Panc1 (cell line): ENCODE measurements around the gene GRIK4. TPM values are rescaled to one million over a fixed set of nuclear protein-coding genes. Genes with fewer than 3 reads are reported as not detected.

Experiments used
- ATAC-seq: fragments of 200-7000 bp; cut with Tn5 transposase; 2 replicates; pipeline ENCODE4 v1.9.1; 2020; ENCODE audit warnings: mild to moderate bottlenecking, moderate library complexity
- BruUV-seq: library from RNA; stranded (reverse); fragments of 400-500 nt; replicated peaks from 2 replicates; lab custom pipeline; 2021; lab: Mats Ljungman, UMichigan
- CTCF ChIA-PET: fragments of 300-600 bp; sonication (Branson Sonifier 250); formaldehyde crosslinking; loops from one replicate; lab custom pipeline; 2022; ENCODE audit warnings: antibody characterized with exemption; lab: Charles Lee
- POLR2A ChIA-PET: fragments of 300-600 bp; sonication (Branson Sonifier 250); formaldehyde crosslinking; loops from one replicate; lab custom pipeline; 2022; ENCODE audit warnings: antibody characterized with exemption; lab: Charles Lee
- DNase-seq: peaks from one replicate; pipeline ENCODE4 v3.0.0-alpha.2; 2010; ENCODE audit warnings: low read depth, low spot score
- H3K27ac ChIP-seq: 2 replicates; pipeline ENCODE4 v1.5.1; 2011; ENCODE audit warnings: mild to moderate bottlenecking, low read length, inconsistent platforms
- H3K27me3 ChIP-seq: fragments of 200-500 bp; sonication (Bioruptor generic); 2 replicates; pipeline ENCODE4 v1.6.0; 2014; ENCODE audit warnings: low read length, inconsistent platforms; ENCODE audit not compliant: control insufficient read depth, insufficient read depth
- H3K36me3 ChIP-seq: fragments of 200-500 bp; sonication (Bioruptor generic); 2 replicates; pipeline ENCODE4 v1.5.1; 2014; ENCODE audit warnings: inconsistent platforms, mild to moderate bottlenecking, low read length, moderate library complexity; ENCODE audit not compliant: control insufficient read depth, insufficient read depth
- H3K4me1 ChIP-seq: 2 replicates; pipeline ENCODE4 v1.5.1; 2011; ENCODE audit warnings: inconsistent platforms, mild to moderate bottlenecking, low read length, moderate library complexity; ENCODE audit not compliant: control insufficient read depth, insufficient read depth
- H3K4me3 ChIP-seq, 2 experiments: 2 replicates each; pipeline ENCODE4 v1.5.1; 2011 to 2012; ENCODE audit warnings: low read depth in 2 of 2, low read length in 2 of 2, mild to moderate bottlenecking in 2 of 2, inconsistent platforms in 1 of 2, moderate library complexity in 1 of 2
- H3K9me3 ChIP-seq: fragments of 200-500 bp; sonication (Bioruptor generic); 2 replicates; pipeline ENCODE4 v1.5.1; 2014; ENCODE audit warnings: low read depth, mild to moderate bottlenecking, inconsistent platforms, low read length, moderate library complexity; ENCODE audit not compliant: control insufficient read depth, insufficient read depth
- CTCF ChIP-seq: fragments of 450-650 bp; IDR thresholded peaks from 2 replicates; pipeline ENCODE4 v1.5.1; 2017; ENCODE audit warnings: mild to moderate bottlenecking
- POLR2AphosphoS5 ChIP-seq: IDR thresholded peaks from 2 replicates; pipeline ENCODE4 v1.6.1; 2012; ENCODE audit warnings: mild to moderate bottlenecking, low read depth, low read length, moderate library complexity
- REST ChIP-seq, 2 experiments: IDR thresholded peaks; 2 replicates each; pipeline ENCODE4 v1.6.1; 2011 to 2012; ENCODE audit warnings: low read depth in 2 of 2, control low read depth in 1 of 2, low read length in 1 of 2, mild to moderate bottlenecking in 1 of 2, moderate library complexity in 1 of 2; ENCODE audit not compliant: insufficient read depth in 1 of 2
- SIN3A ChIP-seq: IDR thresholded peaks from 2 replicates; pipeline ENCODE4 v1.6.1; 2012; ENCODE audit warnings: low read depth, mild to moderate bottlenecking, low read length, moderate library complexity, borderline replicate concordance; ENCODE audit not compliant: insufficient read depth
- TCF7L2 ChIP-seq: IDR thresholded peaks from 2 replicates; pipeline ENCODE4 v1.6.1; 2011; ENCODE audit warnings: mild to moderate bottlenecking, low read depth, low read length, inconsistent platforms
- in situ Hi-C: cut with HindIII; loops from 2 replicates; pipeline ENCODE4 v1.10.0; 2016; ENCODE audit warnings: low sequenced_read_pairs, low pct_unique_long_range_greater_than_20kb
- intact Hi-C: fragments of 100-400 bp; cut with micrococcal nuclease; formaldehyde crosslinking; loops from one replicate; pipeline ENCODE4 v1.10.0; 2022; ENCODE audit not compliant: unreplicated experiment
- total RNA-seq: library from RNA; stranded (reverse); gene quantifications from one replicate; pipeline ENCODE4 v1.2.1, GENCODE V29; 2021; ENCODE audit not compliant: unreplicated experiment

Gene GRIK4
- total RNA-seq, 1 experiment from 2014 or later, result 0.62 TPM

- Histone ChIP-seq H3K27ac (no peak overlapping the region), H3K4me3 (no peak overlapping the region), H3K36me3 (no peaks in the 10 kb centered on the region), H3K9me3 (no peaks in the 10 kb centered on the region), H3K4me1 (no peaks in the 10 kb centered on the region), H3K27me3 (peaks cover 27% of the 10 kb centered on the region)
- CTCF ChIA-PET, result interaction anchor here (0.6 kb wide), 1 partner anchor 234 kb away, joined by 3 read pairs; no protein-coding TSS in a partner anchor
- BruUV-seq, result no TSS peak
- in situ Hi-C loops (no loop called here), intact Hi-C loops (no loop called here)
- TF ChIP-seq REST (IDR thresholded peaks at IDR 0.05; ENCODE audit: insufficient read depth in 1 of 2, low read depth in 2 of 2, low read length in 1 of 2), result no peak
- no peak for TF ChIP-seq CTCF
- TF ChIP-seq SIN3A, result no peak
- no peak for TF ChIP-seq POLR2AphosphoS5
- no peak for TF ChIP-seq TCF7L2
- DNase-seq (no peak), ATAC-seq (no peak)
- POLR2A ChIA-PET, result interaction anchor here (0.5 to 0.6 kb wide), 2 partner anchors 475 to 903 kb away, joined by 3 to 4 read pairs; no protein-coding TSS in a partner anchor
Measured at GRCh38 chr11:120881596-120881995, 370.0 kb downstream of the GRIK4 start.

GRCh38 chr11:120882175-120882574 is 370.6 kb downstream of the GRIK4 start:
- DNase-seq, result no peak
- ATAC-seq, result no peak
- peaks cover 30% of the 10 kb centered on the region for H3K27me3 ChIP-seq
- no peaks in the 10 kb centered on the region for H3K4me1 ChIP-seq
- TF ChIP-seq SIN3A, result no peak
- TF ChIP-seq REST (IDR thresholded peaks at IDR 0.05; ENCODE audit: insufficient read depth in 1 of 2, low read depth in 2 of 2, low read length in 1 of 2), result no peak
- POLR2A ChIA-PET, result interaction anchor here (0.5 kb wide), 1 partner anchor 903 kb away, joined by 4 read pairs; no protein-coding TSS in a partner anchor
- CTCF ChIA-PET, result interaction anchor here (0.6 kb wide), 1 partner anchor 235 kb away, joined by 3 read pairs; no protein-coding TSS in a partner anchor
- H3K9me3 ChIP-seq, result no peaks in the 10 kb centered on the region
- H3K4me3 ChIP-seq, result no peak overlapping the region
- no peaks in the 10 kb centered on the region for H3K36me3 ChIP-seq
- no TSS peak for BruUV-seq
- H3K27ac ChIP-seq, result no peak overlapping the region
- intact Hi-C loops, result no loop called here
- in situ Hi-C loops, result no loop called here
